DOHH2 (cell line): ENCODE measurements around the gene AGBL4.

Experiments
- H3F3A ChIP-seq: fragments of 200-600 bp; sonication (generic), shearing (Covaris generic); 2 replicates; pipeline ENCODE4 v1.6.0; 2016; ENCODE audit warnings: antibody characterized with exemption, mild to moderate bottlenecking; ENCODE audit not compliant: control insufficient read depth, insufficient read depth
- H3K27ac ChIP-seq: fragments of 200-600 bp; sonication (generic); 2 replicates; pipeline ENCODE4 v1.5.1; 2014; ENCODE audit warnings: low read depth, mild to moderate bottlenecking, low read length, moderate library complexity
- H3K27me3 ChIP-seq: fragments of 200-600 bp; sonication (generic); 2 replicates; pipeline ENCODE4 v1.6.1; 2014; ENCODE audit warnings: mild to moderate bottlenecking, low read length, mixed read lengths; ENCODE audit not compliant: control insufficient read depth
- H3K36me3 ChIP-seq: fragments of 200-600 bp; sonication (generic); 2 replicates; pipeline ENCODE4 v1.6.1; 2014; ENCODE audit warnings: mild to moderate bottlenecking, low read length, moderate library complexity, mixed read lengths; ENCODE audit not compliant: control insufficient read depth
- H3K4me1 ChIP-seq: fragments of 200-600 bp; sonication (generic); 2 replicates; pipeline ENCODE4 v1.6.1; 2014; ENCODE audit warnings: mild to moderate bottlenecking, low read length, mixed read lengths; ENCODE audit not compliant: control insufficient read depth
- H3K4me2 ChIP-seq: fragments of 200-600 bp; sonication (generic); 2 replicates; pipeline ENCODE4 v1.6.0; 2014; ENCODE audit warnings: mild to moderate bottlenecking, low read length, moderate library complexity
- H3K4me3 ChIP-seq: fragments of 200-600 bp; sonication (generic); 2 replicates; pipeline ENCODE4 v1.5.1; 2014; ENCODE audit warnings: mild to moderate bottlenecking, low read length, mixed read lengths
- H3K79me2 ChIP-seq: fragments of 200-600 bp; sonication (generic); 2 replicates; pipeline ENCODE4 v1.6.1; 2014; ENCODE audit warnings: mild to moderate bottlenecking, low read length, mixed read lengths; ENCODE audit not compliant: control insufficient read depth
- H3K9me2 ChIP-seq: fragments of 200-600 bp; sonication (generic); replicated peaks from 2 replicates; pipeline ENCODE4 v1.6.1; 2014; ENCODE audit warnings: mild to moderate bottlenecking, low read length, mixed read lengths; ENCODE audit not compliant: control insufficient read depth
- H3K9me3 ChIP-seq: fragments of 200-600 bp; sonication (generic); 2 replicates; pipeline ENCODE4 v1.6.1; 2014; ENCODE audit warnings: antibody characterized with exemption, low read length, mixed read lengths; ENCODE audit not compliant: control insufficient read depth, insufficient read depth
- H4K20me1 ChIP-seq: fragments of 200-600 bp; sonication (generic); 2 replicates; pipeline ENCODE4 v1.6.0; 2014; ENCODE audit warnings: low read depth, mild to moderate bottlenecking, antibody characterized with exemption, low read length, moderate library complexity; ENCODE audit not compliant: control insufficient read depth, insufficient read depth
- CTCF ChIP-seq: fragments of 200-600 bp; sonication (generic); IDR thresholded peaks from one replicate; pipeline ENCODE4 v1.5.1; 2014; ENCODE audit warnings: antibody characterized with exemption, mild to moderate bottlenecking, low read depth, low read length; ENCODE audit not compliant: poor library complexity, severe bottlenecking
- EZH2phosphoT487 ChIP-seq: fragments of 200-600 bp; sonication (generic); IDR thresholded peaks from 2 replicates; pipeline ENCODE4 v1.6.1; 2017; ENCODE audit warnings: borderline replicate concordance, mild to moderate bottlenecking, antibody characterized with exemption, low read length, moderate library complexity, mixed read lengths

Gene AGBL4

DNA sequence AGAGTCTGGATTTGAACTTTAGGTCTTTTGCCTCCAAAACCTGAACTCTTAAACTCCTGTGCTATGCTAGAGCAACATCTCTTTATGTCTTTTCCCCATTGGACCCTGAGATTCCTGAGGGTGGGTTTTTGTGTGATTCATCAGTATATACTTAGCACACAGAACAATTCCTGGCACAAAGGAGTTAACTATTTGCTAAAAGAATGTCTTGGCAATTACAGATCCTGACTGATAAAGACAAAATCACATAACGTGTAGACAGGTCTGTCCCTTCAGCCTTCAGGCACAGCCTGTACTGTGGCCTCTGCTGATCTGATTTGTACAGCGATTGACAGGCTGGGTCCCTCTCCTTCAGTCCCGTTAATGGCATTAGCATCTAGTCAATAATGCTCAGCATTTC, 1084.7 kb downstream of the AGBL4 start:
- H3K4me1 ChIP-seq = no peaks in the 10 kb centered on the region

DNA sequence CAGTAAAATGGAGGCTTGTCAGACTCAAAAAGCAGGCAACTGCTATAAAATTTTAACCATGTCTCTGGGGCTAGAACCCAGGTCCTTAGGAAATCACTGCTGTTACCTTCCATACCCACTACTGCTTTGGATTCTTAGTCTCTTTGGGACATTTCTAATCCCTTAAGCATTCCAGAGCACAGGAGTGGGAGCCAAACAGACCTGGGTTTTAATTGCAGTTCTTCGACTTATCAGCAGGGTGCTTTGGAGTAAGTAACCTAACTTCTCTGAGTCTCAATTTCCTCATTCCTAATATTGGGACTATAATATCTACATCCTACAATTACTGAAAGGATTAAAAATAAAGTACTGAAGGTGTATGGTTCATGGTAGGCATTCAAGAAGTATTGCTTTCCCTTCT, 1086.0 kb downstream of the AGBL4 start:
- Histone ChIP-seq H3K4me2 (no peak overlapping the region), H3K4me3 (no peak overlapping the region), H3K9me3 (no peaks in the 10 kb centered on the region), H3K27me3 (no peaks in the 10 kb centered on the region), H3F3A (no peaks in the 10 kb centered on the region), H3K4me1 (no peaks in the 10 kb centered on the region), H3K9me2 (no peaks in the 10 kb centered on the region), H3K27ac (no peak overlapping the region), H3K79me2 (no peaks in the 10 kb centered on the region), H3K36me3 (no peaks in the 10 kb centered on the region), H4K20me1 (no peaks in the 10 kb centered on the region)
- TF ChIP-seq EZH2phosphoT487 (no peak), CTCF (no peak)

More for the DNA sequence above, 1084.7 kb downstream of the AGBL4 start:
- TF ChIP-seq EZH2phosphoT487 (no peak), CTCF (no peak)
- Histone ChIP-seq H3K79me2 (no peaks in the 10 kb centered on the region), H4K20me1 (no peaks in the 10 kb centered on the region), H3K27me3 (no peaks in the 10 kb centered on the region), H3K36me3 (no peaks in the 10 kb centered on the region), H3F3A (no peaks in the 10 kb centered on the region), H3K4me2 (no peak overlapping the region), H3K27ac (no peak overlapping the region), H3K4me3 (no peak overlapping the region), H3K9me3 (no peaks in the 10 kb centered on the region), H3K9me2 (no peaks in the 10 kb centered on the region)

GRCh38 chr1:48936436-48936835, 1087.3 kb downstream of the AGBL4 start:
- Histone ChIP-seq H3K36me3 (no peaks in the 10 kb centered on the region), H3K27me3 (no peaks in the 10 kb centered on the region), H4K20me1 (no peaks in the 10 kb centered on the region), H3K27ac (no peak overlapping the region), H3K9me2 (no peaks in the 10 kb centered on the region), H3K9me3 (no peaks in the 10 kb centered on the region), H3F3A (no peaks in the 10 kb centered on the region), H3K4me3 (no peak overlapping the region), H3K4me1 (no peaks in the 10 kb centered on the region), H3K4me2 (no peak overlapping the region), H3K79me2 (no peaks in the 10 kb centered on the region)
- no peak for TF ChIP-seq CTCF
- no peak for TF ChIP-seq EZH2phosphoT487

DNA sequence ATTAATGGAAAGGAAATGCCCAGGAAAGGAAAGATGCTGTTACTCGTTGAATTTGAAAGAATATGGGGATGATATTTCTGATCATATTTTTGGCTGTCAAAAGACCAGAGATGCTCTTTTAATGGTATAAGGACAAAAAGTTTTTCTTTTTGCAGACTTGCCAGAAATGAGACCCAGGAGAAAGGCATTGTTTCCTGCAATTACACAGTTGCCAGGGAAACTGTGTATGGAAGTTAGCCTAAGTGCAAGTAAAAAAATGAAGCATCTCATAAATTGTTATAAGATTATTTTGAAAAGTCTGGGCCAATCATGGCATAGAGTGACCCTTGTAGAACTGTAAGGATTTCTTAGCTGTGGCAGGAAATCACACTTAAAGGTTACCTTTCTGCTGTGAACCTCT, 1091.4 kb downstream of the AGBL4 start:
- H3K4me1 ChIP-seq = no peaks in the 10 kb centered on the region
- no peaks in the 10 kb centered on the region for H3F3A ChIP-seq
- H3K79me2 ChIP-seq = no peaks in the 10 kb centered on the region
- H4K20me1 ChIP-seq = no peaks in the 10 kb centered on the region
- no peaks in the 10 kb centered on the region for H3K9me2 ChIP-seq
- no peaks in the 10 kb centered on the region for H3K27me3 ChIP-seq
- no peak overlapping the region for H3K4me2 ChIP-seq
- H3K4me3 ChIP-seq = no peak overlapping the region
- no peaks in the 10 kb centered on the region for H3K9me3 ChIP-seq
- no peaks in the 10 kb centered on the region for H3K36me3 ChIP-seq
- H3K27ac ChIP-seq = no peak overlapping the region
- TF ChIP-seq EZH2phosphoT487 (no peak), CTCF (no peak)
